HFFc6 (cell line): Measurements from ENCODE around the gene RELT. TPM values are rescaled to one million over a fixed set of nuclear protein-coding genes. Genes with fewer than 3 reads are reported as not detected.

ENCODE experiments used
- DNase-seq: peaks from one replicate; pipeline ENCODE4 v3.0.0-alpha.2; 2018
- H3K27ac Mint-ChIP-seq: 2 replicates; pipeline ENCODE4 v1.8.0; 2020; ENCODE audit warnings: mild to moderate bottlenecking, mixed read lengths
- H3K27me3 Mint-ChIP-seq: 2 replicates; pipeline ENCODE4 v1.8.0; 2021; ENCODE audit warnings: mild to moderate bottlenecking, moderate library complexity, mixed read lengths; ENCODE audit not compliant: insufficient read depth
- H3K36me3 Mint-ChIP-seq: 2 replicates; pipeline ENCODE4 v1.8.0; 2021; ENCODE audit warnings: low read depth, mixed read lengths
- H3K4me1 Mint-ChIP-seq: 2 replicates; pipeline ENCODE4 v1.8.0; 2020; ENCODE audit warnings: low read depth, mixed read lengths
- H3K4me3 Mint-ChIP-seq: 2 replicates; pipeline ENCODE4 v1.8.0; 2020; ENCODE audit warnings: mild to moderate bottlenecking, moderate library complexity, mixed read lengths
- H3K9me3 Mint-ChIP-seq: 2 replicates; pipeline ENCODE4 v1.8.0; 2020; ENCODE audit warnings: mild to moderate bottlenecking, mixed read lengths
- total RNA-seq, 6 experiments: library from RNA; stranded (reverse); fragmentation: NEBNext Ultra II Directional; extraction: Animal tissue kit (Norgen Biotek cat#: 25700); gene quantifications; 2 replicates in 1 of 6; 3 replicates in 5 of 6; pipeline ENCODE4 v1.2.3, GENCODE V29; 2021
- TF ChIP-seq, protein P1 (sequence below): fragments of 200-600 bp; sonication (generic); IDR thresholded peaks from 2 replicates; pipeline ENCODE4 v1.5.0; 2021; ENCODE audit warnings: antibody characterized with exemption, mild to moderate bottlenecking

RELT gene
- total RNA-seq, 6 experiments from 2014 or later, result 6.2 to 7.7 (median 7.0) TPM

DNA sequence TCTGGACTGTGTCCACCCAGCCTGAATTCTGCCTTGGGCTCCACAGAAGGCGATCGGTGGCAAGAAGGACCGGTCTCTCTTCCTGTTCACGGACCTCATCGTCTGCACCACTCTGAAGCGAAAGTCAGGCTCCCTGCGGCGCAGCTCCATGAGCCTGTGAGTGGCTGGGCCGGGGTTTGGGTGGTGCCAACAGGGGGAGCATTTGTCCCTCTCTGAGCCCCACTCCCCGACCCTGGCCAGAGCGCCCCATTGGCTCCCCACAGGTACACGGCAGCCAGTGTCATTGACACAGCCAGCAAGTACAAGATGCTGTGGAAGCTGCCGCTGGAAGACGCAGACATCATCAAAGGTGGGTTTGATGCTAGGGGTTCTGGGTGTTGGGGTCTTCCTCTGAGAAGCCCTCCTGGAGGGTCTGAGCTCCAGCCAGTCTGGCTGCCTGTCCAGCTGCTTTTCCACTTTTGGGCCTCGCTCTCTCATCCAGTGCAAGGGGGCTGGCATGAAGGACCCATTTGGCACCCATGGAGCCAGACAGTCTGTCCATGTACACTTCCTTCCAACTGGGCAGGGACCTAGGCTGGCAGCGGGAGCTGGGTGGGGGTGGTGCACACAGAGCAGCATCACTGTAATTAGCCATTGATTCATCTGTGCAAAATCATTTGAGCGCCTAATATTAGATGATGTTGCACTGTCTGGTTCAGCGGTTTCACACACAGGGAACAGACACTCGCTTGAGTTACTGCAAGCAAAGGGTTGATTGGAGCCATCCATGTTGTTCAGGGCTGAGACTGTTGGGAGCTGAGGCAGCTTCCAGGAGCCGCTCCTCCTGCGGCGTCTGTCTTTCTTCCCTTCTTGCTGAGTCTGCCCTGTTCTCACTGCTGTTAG, 19.0 kb upstream of the RELT start:
- no peak for DNase-seq
- Mint-ChIP-seq H3K4me1 (peaks cover 17% of the 10 kb centered on the region), H3K27ac (peak overlapping the region; percentile 40; the same call in 1 of the 2 replicates), H3K4me3 (no peak overlapping the region), H3K27me3 (peaks cover 8% of the 10 kb centered on the region), H3K36me3 (peaks cover 28% of the 10 kb centered on the region), H3K9me3 (no peaks in the 10 kb centered on the region)
- TF ChIP-seq, protein P1, sequence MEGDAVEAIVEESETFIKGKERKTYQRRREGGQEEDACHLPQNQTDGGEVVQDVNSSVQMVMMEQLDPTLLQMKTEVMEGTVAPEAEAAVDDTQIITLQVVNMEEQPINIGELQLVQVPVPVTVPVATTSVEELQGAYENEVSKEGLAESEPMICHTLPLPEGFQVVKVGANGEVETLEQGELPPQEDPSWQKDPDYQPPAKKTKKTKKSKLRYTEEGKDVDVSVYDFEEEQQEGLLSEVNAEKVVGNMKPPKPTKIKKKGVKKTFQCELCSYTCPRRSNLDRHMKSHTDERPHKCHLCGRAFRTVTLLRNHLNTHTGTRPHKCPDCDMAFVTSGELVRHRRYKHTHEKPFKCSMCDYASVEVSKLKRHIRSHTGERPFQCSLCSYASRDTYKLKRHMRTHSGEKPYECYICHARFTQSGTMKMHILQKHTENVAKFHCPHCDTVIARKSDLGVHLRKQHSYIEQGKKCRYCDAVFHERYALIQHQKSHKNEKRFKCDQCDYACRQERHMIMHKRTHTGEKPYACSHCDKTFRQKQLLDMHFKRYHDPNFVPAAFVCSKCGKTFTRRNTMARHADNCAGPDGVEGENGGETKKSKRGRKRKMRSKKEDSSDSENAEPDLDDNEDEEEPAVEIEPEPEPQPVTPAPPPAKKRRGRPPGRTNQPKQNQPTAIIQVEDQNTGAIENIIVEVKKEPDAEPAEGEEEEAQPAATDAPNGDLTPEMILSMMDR, result no peak

DNA sequence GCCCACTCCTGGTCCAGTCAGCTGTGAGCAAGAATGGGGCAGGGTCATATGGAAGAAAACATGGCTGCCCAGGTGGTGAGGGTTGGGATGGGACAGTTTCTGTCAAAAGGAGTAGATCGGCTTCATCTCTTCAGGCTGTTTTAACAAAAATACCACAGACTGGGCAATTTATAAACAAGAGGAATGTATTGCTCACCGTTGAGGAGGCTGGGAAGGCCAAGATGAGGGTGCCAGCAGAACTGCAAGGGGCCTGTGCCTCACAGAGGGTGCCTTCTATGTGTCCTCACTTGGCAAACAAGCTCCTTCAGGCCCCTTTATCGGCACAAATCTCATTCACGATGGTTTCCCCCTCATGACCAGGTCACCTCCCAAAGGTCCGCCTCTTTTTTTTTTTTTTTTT, 18.1 kb upstream of the RELT start:
- TF ChIP-seq, protein P1, result no peak
- Mint-ChIP-seq H3K27ac (peak overlapping the region; percentile 40), H3K9me3 (no peaks in the 10 kb centered on the region), H3K4me1 (peaks cover 17% of the 10 kb centered on the region), H3K4me3 (no peak overlapping the region), H3K27me3 (peaks cover 11% of the 10 kb centered on the region), H3K36me3 (peaks cover 32% of the 10 kb centered on the region)
- DNase-seq, result no peak

DNA sequence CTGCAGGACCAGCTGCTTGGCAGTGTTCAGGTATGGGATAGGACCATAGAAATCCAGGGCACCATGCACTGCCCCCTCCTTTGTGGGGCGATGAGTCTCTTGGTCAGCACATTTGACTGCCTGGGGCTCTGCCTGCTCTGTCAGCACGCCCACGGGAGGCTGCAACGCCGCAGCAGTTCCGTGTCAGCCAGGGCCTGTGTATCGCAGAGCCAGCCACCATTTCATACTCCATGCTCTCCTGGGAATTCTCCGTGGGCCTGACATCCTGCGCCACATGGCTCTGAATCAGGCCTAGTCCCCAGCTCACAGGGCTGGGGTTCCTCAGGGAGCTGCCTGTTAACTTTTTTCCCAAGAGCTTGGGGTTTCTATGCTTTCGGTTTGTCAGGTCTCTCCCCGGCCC, 16.9 kb upstream of the RELT start:
- no peak for DNase-seq
- H3K4me3 Mint-ChIP-seq, result no peak overlapping the region
- no peaks in the 10 kb centered on the region for H3K9me3 Mint-ChIP-seq
- H3K27ac Mint-ChIP-seq, result peak overlapping the region; percentile 64
- H3K27me3 Mint-ChIP-seq, result peaks cover 11% of the 10 kb centered on the region
- H3K36me3 Mint-ChIP-seq, result peaks cover 26% of the 10 kb centered on the region
- TF ChIP-seq, protein P1, result no peak
- peaks cover 17% of the 10 kb centered on the region for H3K4me1 Mint-ChIP-seq

DNA sequence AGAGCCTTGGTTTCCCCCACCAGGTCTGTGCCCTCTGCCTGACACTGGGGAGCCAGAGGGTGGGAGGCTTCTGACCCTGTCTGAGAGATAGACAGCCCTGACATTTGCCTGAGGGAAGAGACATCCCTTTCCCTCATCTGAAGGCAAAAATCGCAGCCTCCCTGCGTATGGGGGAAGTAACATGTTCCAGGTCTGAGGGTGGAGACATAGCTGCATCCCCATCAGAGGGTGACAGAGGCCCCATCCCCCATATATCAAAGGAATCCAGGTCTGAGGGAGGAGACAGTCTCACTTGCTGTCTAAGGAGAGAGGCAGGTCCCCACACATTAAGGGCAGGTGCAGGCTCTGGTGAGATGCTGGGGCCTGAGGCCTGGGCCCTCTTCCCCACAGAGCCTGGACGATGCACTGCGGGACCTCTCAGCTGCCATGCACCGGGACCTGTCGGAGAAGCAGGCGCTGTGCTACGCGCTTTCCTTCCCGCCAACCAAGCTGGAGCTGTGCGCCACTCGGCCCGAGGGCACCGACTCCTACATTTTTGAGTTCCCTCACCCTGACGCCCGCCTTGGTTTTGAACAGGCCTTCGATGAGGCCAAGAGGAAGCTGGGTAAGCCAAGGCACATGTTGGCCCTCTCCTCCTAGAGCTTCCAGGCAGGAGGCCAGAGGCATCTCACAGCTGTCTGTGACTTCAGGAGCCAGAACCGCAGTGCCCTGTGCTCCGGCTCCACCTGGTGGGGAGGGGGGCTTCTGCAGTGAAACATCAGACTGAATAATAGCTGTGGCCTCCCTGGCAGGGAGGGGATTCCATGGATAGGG, 16.1 kb upstream of the RELT start:
- H3K9me3 Mint-ChIP-seq, result no peaks in the 10 kb centered on the region
- no peak overlapping the region for H3K4me3 Mint-ChIP-seq
- TF ChIP-seq, protein P1, result peak; percentile 74
- peaks cover 20% of the 10 kb centered on the region for H3K36me3 Mint-ChIP-seq
- peaks cover 11% of the 10 kb centered on the region for H3K27me3 Mint-ChIP-seq
- H3K27ac Mint-ChIP-seq, result peak overlapping the region; percentile 64
- peaks cover 17% of the 10 kb centered on the region for H3K4me1 Mint-ChIP-seq
- no peak for DNase-seq

DNA sequence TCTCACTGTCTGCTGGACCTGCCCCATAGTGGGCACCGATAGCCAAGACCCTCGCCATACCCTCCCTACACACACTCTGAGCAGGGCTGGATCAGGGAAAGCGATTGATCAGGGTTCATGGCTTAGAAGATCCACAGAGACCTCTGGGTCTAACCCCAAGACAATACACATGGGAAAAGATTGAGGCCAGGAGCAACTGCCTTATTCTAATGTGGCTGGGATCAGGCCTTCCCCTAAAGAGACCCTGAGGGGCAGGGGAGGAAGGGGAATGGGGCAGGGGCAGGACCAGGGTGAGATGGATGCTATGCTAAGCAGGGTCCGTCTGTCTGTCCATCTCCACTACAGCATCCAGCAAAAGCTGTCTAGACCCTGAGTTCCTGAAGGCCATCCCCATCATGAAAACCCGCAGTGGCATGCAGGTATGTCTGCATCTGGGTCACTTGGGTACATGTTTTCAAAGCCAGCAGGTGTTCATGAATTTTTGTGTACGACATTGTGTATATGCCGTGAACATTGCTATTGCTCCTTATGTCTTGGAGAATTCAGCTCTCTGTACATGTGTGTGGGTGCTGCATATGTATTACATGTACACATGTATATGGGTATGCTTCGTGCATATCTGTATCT, 15.3 kb upstream of the RELT start:
- TF ChIP-seq, protein P1, result peak; percentile 24; the same call in 1 of the 2 replicates
- Mint-ChIP-seq H3K27ac (peak overlapping the region; percentile 49), H3K4me1 (peaks cover 17% of the 10 kb centered on the region)

More for the DNA sequence above, 15.3 kb upstream of the RELT start:
- H3K9me3 Mint-ChIP-seq, result no peaks in the 10 kb centered on the region
- DNase-seq, result no peak
- peaks cover 22% of the 10 kb centered on the region for H3K36me3 Mint-ChIP-seq
- H3K27me3 Mint-ChIP-seq, result peaks cover 11% of the 10 kb centered on the region
- no peak overlapping the region for H3K4me3 Mint-ChIP-seq
